ENCODE results near the gene CHN2.

The CHN2 gene

GRCh38 chr7:29371472-29371871, 176.9 kb downstream of the CHN2 start:
- Histone ChIP-seq H3K4me1 (ENCODE audit: insufficient read depth, low read length) (peaks cover 16% of the 10 kb centered on the region), H3K9me3 (ENCODE audit: control insufficient read depth, insufficient read depth, low read length) (no peaks in the 10 kb centered on the region), H3K9ac (ENCODE audit: low read depth, low read length) (no peak overlapping the region), H3K36me3 (ENCODE audit: insufficient read depth, low read length) (no peaks in the 10 kb centered on the region)

- Histone ChIP-seq H3K9me3 (ENCODE audit: control insufficient read depth, insufficient read depth, low read length) (no peaks in the 10 kb centered on the region), H3K36me3 (ENCODE audit: insufficient read depth, low read length) (no peaks in the 10 kb centered on the region), H3K9ac (ENCODE audit: low read depth, low read length) (no peak overlapping the region), H3K4me1 (ENCODE audit: insufficient read depth, low read length) (peaks cover 16% of the 10 kb centered on the region)
Measured at GRCh38 chr7:29372351-29373090, 177.9 kb downstream of the CHN2 start.

GRCh38 chr7:29375641-29376562, 181.3 kb downstream of the CHN2 start:
- Histone ChIP-seq H3K36me3 (ENCODE audit: insufficient read depth, low read length) (no peaks in the 10 kb centered on the region), H3K4me1 (ENCODE audit: insufficient read depth, low read length) (peaks cover 9% of the 10 kb centered on the region), H3K9ac (ENCODE audit: low read depth, low read length) (no peak overlapping the region), H3K9me3 (ENCODE audit: control insufficient read depth, insufficient read depth, low read length) (no peaks in the 10 kb centered on the region)

DNA sequence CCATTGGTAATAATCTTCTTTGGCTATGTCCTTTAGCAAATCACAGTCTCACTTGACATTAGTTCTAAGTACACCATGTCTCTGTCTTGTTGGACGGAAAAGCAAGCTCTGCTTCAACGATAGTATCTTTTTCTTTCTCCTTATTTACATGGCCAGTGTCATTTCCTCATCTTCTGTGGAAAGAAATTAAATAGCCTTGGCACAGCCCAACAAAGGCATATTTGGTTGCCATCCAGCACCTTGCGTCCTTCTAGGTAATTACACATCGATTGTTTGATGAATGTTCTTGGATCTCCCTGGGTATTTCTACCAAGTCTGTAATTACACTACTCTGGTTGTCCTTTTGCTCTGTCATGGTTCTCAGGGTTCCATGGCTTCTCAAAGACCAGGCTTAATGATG, 183.1 kb downstream of the CHN2 start:
- Histone ChIP-seq H3K9ac (ENCODE audit: low read depth, low read length) (no peak overlapping the region), H3K4me1 (ENCODE audit: insufficient read depth, low read length) (peaks cover 9% of the 10 kb centered on the region), H3K9me3 (ENCODE audit: control insufficient read depth, insufficient read depth, low read length) (no peaks in the 10 kb centered on the region), H3K36me3 (ENCODE audit: insufficient read depth, low read length) (no peaks in the 10 kb centered on the region)

DNA sequence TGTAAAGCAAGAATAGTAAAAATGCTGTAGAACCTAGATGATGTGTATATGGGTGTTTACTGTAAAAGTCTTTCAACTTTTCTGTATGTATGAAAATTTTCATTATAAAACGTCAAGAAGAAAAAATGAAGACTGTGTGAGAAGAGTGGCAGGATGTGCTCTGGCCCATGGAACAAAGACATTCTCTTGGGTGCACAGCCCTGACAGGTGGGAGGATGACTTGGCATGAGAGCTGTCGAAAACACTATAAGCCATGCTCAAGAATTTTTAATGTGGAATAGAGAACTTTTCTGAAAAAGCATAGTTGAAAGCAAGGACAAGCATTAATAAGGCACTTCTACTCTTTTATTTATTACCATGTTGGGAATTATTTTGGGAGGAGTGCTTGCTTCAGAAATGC, 185.0 kb downstream of the CHN2 start:
- Histone ChIP-seq H3K4me1 (ENCODE audit: insufficient read depth, low read length) (peaks cover 9% of the 10 kb centered on the region), H3K9ac (ENCODE audit: low read depth, low read length) (no peak overlapping the region), H3K36me3 (ENCODE audit: insufficient read depth, low read length) (no peaks in the 10 kb centered on the region), H3K9me3 (ENCODE audit: control insufficient read depth, insufficient read depth, low read length) (no peaks in the 10 kb centered on the region)

DNA sequence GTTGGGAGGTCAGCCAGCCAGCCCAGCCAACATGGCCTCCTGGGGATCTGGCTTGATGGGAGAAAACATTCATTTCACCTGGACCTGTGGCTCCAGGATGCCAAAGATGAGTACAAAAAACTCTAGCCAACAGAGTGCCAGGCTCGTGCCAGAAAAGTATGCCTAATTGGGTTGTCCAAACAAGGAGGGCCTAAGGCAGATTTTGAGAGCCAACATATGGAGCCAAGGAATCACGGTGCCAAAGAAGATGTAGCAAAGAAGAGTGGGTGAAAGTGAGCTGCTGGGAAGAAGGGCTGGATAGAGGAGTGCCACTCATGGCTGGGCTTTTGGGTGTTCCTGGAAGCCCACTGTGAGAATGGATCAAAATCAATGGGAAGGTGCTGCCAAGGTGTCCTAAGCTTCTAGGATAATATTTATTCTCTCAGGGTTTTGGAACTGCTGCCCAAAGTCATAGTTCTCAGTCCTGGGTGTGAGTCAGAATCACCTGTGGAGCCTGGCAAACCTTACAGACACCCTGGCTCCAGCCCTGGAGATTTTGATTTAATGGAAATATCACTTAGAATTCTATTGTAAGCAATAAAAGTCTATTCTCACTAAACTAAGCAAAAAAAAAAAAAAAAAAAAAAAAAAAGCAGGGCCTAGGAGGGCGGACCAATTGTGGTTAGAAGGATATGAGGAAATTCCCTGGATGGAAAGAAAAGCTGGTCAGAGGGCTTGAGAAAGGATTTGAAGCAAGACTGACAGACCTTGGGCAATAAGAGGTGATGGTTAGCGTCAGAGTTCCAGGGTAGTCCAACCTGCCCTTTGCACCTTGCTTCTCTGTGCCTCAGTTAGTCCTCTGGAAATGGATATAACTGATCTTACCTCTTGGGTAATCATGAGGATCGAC, 186.9 kb downstream of the CHN2 start:
- H3K4me1 ChIP-seq (ENCODE audit: insufficient read depth, low read length): no peaks in the 10 kb centered on the region

DNA sequence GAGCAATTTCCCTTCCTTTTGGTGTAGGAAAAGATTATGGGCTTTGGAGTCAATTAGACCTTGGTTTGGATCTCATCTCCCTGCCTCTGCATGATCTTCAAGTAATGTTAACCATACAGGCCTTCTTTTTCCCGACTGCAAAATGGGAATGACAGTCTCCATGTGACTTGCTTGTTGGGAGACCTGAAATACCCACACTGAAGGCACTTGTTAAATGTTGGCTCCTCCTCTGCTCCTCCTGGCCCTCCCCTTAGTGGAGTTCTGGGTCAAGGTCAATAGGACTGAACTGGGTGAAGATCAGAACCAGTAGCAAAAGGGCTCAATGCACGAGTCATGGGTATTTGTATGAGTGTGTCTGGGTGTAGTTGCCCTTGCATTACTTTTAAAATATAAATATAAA, 189.7 kb downstream of the CHN2 start:
- Histone ChIP-seq H3K36me3 (ENCODE audit: insufficient read depth, low read length) (no peaks in the 10 kb centered on the region), H3K9ac (ENCODE audit: low read depth, low read length) (no peak overlapping the region), H3K4me1 (ENCODE audit: insufficient read depth, low read length) (no peaks in the 10 kb centered on the region), H3K9me3 (ENCODE audit: control insufficient read depth, insufficient read depth, low read length) (no peaks in the 10 kb centered on the region; the same call in 1 of the 2 replicates)

More for the DNA sequence above, 186.9 kb downstream of the CHN2 start:
- no peaks in the 10 kb centered on the region; the same call in 1 of the 2 replicates for H3K9me3 ChIP-seq (ENCODE audit: control insufficient read depth, insufficient read depth, low read length)
- no peak overlapping the region for H3K9ac ChIP-seq (ENCODE audit: low read depth, low read length)
- H3K36me3 ChIP-seq (ENCODE audit: insufficient read depth, low read length): no peaks in the 10 kb centered on the region

DNA sequence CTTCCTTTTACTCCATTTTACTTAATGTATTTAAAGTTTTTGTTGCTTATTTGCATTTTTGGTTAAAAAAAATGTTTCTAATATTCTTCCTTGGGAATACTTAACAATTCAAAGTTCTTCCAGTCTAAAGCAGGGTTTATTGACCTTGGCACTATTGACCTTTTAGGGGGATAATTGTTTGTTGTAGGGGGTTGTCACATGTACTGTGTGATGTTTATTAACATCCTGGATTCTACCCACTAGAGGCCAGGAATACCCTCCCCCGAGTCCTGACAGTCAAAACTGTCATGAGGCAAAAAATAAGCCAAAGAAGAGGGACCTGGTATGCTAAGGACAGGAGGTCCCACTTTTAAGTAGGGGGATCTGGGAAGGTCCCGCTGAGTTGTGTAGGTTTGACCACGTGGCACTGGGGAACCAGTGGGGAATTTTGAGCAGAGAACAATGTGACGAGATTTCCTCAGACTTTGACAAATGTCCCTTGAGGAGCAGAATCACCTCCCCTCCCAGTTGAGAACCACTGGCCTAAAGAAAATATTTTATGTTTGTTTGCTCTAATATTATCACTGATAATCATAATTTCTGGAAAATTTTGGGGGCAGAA, 190.7 kb downstream of the CHN2 start:
- Histone ChIP-seq H3K4me1 (ENCODE audit: insufficient read depth, low read length) (no peaks in the 10 kb centered on the region), H3K36me3 (ENCODE audit: insufficient read depth, low read length) (no peaks in the 10 kb centered on the region), H3K9me3 (ENCODE audit: control insufficient read depth, insufficient read depth, low read length) (no peaks in the 10 kb centered on the region; the same call in 1 of the 2 replicates), H3K9ac (ENCODE audit: low read depth, low read length) (no peak overlapping the region)

GRCh38 chr7:29386196-29386765, 191.7 kb downstream of the CHN2 start:
- H3K36me3 ChIP-seq (ENCODE audit: insufficient read depth, low read length): no peaks in the 10 kb centered on the region
- H3K9me3 ChIP-seq (ENCODE audit: control insufficient read depth, insufficient read depth, low read length): no peaks in the 10 kb centered on the region; the same call in 1 of the 2 replicates
- no peak overlapping the region for H3K9ac ChIP-seq (ENCODE audit: low read depth, low read length)
- no peaks in the 10 kb centered on the region for H3K4me1 ChIP-seq (ENCODE audit: insufficient read depth, low read length)

GRCh38 chr7:29391262-29391661, 196.7 kb downstream of the CHN2 start:
- Histone ChIP-seq H3K4me1 (ENCODE audit: insufficient read depth, low read length) (no peaks in the 10 kb centered on the region), H3K36me3 (ENCODE audit: insufficient read depth, low read length) (no peaks in the 10 kb centered on the region), H3K9ac (ENCODE audit: low read depth, low read length) (no peak overlapping the region), H3K9me3 (ENCODE audit: control insufficient read depth, insufficient read depth, low read length) (no peaks in the 10 kb centered on the region)

- no peaks in the 10 kb centered on the region for H3K9me3 ChIP-seq (ENCODE audit: control insufficient read depth, insufficient read depth, low read length)
Measured at GRCh38 chr7:29394321-29394720, 199.7 kb downstream of the CHN2 start.

GRCh38 chr7:29396563-29396962, 202.0 kb downstream of the CHN2 start:
- no peaks in the 10 kb centered on the region for H3K4me1 ChIP-seq (ENCODE audit: insufficient read depth, low read length)
- H3K9ac ChIP-seq (ENCODE audit: low read depth, low read length): no peak overlapping the region
- no peaks in the 10 kb centered on the region for H3K9me3 ChIP-seq (ENCODE audit: control insufficient read depth, insufficient read depth, low read length)
- H3K36me3 ChIP-seq (ENCODE audit: insufficient read depth, low read length): no peaks in the 10 kb centered on the region

More at GRCh38 chr7:29394321-29394720, 199.7 kb downstream of the CHN2 start:
- Histone ChIP-seq H3K36me3 (ENCODE audit: insufficient read depth, low read length) (no peaks in the 10 kb centered on the region), H3K9ac (ENCODE audit: low read depth, low read length) (no peak overlapping the region), H3K4me1 (ENCODE audit: insufficient read depth, low read length) (no peaks in the 10 kb centered on the region)

GRCh38 chr7:29397398-29397797, 202.8 kb downstream of the CHN2 start:
- Histone ChIP-seq H3K4me1 (ENCODE audit: insufficient read depth, low read length) (no peaks in the 10 kb centered on the region), H3K9me3 (ENCODE audit: control insufficient read depth, insufficient read depth, low read length) (no peaks in the 10 kb centered on the region), H3K9ac (ENCODE audit: low read depth, low read length) (no peak overlapping the region)

More at GRCh38 chr7:29397398-29397797, 202.8 kb downstream of the CHN2 start:
- no peaks in the 10 kb centered on the region for H3K36me3 ChIP-seq (ENCODE audit: insufficient read depth, low read length)

Data from ES-I3 (cell line).